Large intestine (tissue), 3 donors: ENCODE results near the gene NEIL1. TPM values are rescaled to one million over a fixed set of nuclear protein-coding genes. Genes with fewer than 3 reads are reported as not detected.
"Not testable (repeated sequence)": the region's sequence is repeated elsewhere in the genome, so short reads cannot be mapped to it uniquely, and the experiment has no call there.

Experiments
- DNase-seq, 2 donors: peaks; one replicate each; pipeline versions ENCODE4 v3.0.0 to v3.0.0-alpha.2; 2013
- H3K27ac ChIP-seq: one replicate; pipeline ENCODE4 v1.5.1; 2013; ENCODE audit warnings: low read length
- H3K27me3 ChIP-seq: 2 replicates; pipeline ENCODE4 v1.6.1; 2013; ENCODE audit warnings: low read length; ENCODE audit not compliant: control insufficient read depth, insufficient read depth
- H3K36me3 ChIP-seq: 2 replicates; pipeline ENCODE4 v1.6.1; 2013; ENCODE audit warnings: low read length; ENCODE audit not compliant: control insufficient read depth, insufficient read depth
- H3K4me1 ChIP-seq: one replicate; pipeline ENCODE4 v1.6.1; 2013; ENCODE audit warnings: low read length; ENCODE audit not compliant: control insufficient read depth, insufficient read depth
- H3K4me3 ChIP-seq: one replicate; pipeline ENCODE4 v1.5.1; 2013; ENCODE audit warnings: low read length
- H3K9me3 ChIP-seq: one replicate; pipeline ENCODE4 v1.6.1; 2013; ENCODE audit warnings: mild to moderate bottlenecking, low read depth, low read length, moderate library complexity; ENCODE audit not compliant: control insufficient read depth
- WGBS: methylation state at CpG from one replicate; pipeline ENCODE4 v1.1.5; 2013; ENCODE audit warnings: low lambda C conversion rate; ENCODE audit not compliant: insufficient coverage; 5-methylcytosine and 5-hydroxymethylcytosine counted together
- polyA plus RNA-seq: library from polyadenylated mRNA; unstranded; fragments of 120-200 nt; gene quantifications from one replicate; pipeline ENCODE4 v1.2.1, GENCODE V29; 2013

The NEIL1 gene
- polyA plus RNA-seq, 1 donor, result 44.5 TPM

- Histone ChIP-seq H3K9me3 (no peaks in the 10 kb centered on the region), H3K4me3 (no peak overlapping the region), H3K36me3 (peaks cover 41% of the 10 kb centered on the region), H3K4me1 (peaks cover 30% of the 10 kb centered on the region), H3K27me3 (no peaks in the 10 kb centered on the region), H3K27ac (peak overlapping the region; percentile 69)
- WGBS, result 60% methylated on average over 2 of the region's 4 CpGs
- no peak for DNase-seq
These were observed 33.9 kb downstream of the NEIL1 start for GRCh38 chr15:75380773-75381172.

GRCh38 chr15:75383986-75384385 is 37.1 kb downstream of the NEIL1 start:
- H3K4me1 ChIP-seq, result peaks cover 30% of the 10 kb centered on the region
- H3K27ac ChIP-seq, result peak overlapping the region; percentile 16
- no CpG with 5 or more reads among the region's 5 CpGs for WGBS
- not testable (repeated sequence) for H3K27me3 ChIP-seq, H3K4me3 ChIP-seq, H3K9me3 ChIP-seq
- H3K36me3 ChIP-seq, result peaks cover 55% of the 10 kb centered on the region
- peak in 1 of 2 donors; percentile 66 for DNase-seq

DNA sequence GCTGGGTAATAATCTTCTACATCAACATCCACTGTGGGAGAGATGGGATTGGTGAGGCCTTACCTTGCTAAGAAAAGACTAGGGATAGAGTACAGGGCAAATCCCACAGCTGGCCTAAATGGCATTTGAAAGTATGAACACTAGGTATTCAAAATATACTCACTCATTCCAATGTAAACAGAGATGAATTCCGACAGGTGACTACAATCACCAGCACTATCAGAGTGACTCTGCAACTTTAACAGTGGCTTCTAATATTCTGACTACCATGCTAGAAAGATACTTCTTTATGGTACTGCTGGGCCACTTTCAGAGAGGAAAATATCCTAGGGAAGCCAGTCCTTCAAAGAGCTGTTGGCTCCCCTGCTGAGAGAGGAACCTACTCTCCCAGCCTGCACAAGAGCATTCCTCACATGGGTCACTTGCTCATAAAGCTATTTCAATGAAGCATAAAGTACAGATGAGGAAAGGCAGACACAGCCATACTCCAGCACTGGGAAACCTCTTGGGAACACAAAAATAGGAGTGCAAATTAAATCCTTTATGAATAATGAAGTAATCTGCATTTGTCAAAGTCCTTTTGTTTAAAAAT is 43.0 kb downstream of the NEIL1 start:
- no peaks in the 10 kb centered on the region for H3K27me3 ChIP-seq
- H3K27ac ChIP-seq, result no peak overlapping the region
- no peak for DNase-seq
- peaks cover 89% of the 10 kb centered on the region for H3K36me3 ChIP-seq
- H3K4me1 ChIP-seq, result peaks cover under 1% of the 10 kb centered on the region
- no CpG with 5 or more reads among the region's 1 CpG for WGBS
- H3K9me3 ChIP-seq, result no peaks in the 10 kb centered on the region
- no peak overlapping the region for H3K4me3 ChIP-seq

GRCh38 chr15:75397494-75397893 is 50.7 kb downstream of the NEIL1 start:
- Histone ChIP-seq H3K27me3 (no peaks in the 10 kb centered on the region), H3K9me3 (no peaks in the 10 kb centered on the region), H3K27ac (no peak overlapping the region), H3K4me3 (no peak overlapping the region), H3K36me3 (peaks cover 87% of the 10 kb centered on the region), H3K4me1 (no peaks in the 10 kb centered on the region)
- no peak for DNase-seq
- WGBS, result no CpG with 5 or more reads among the region's 2 CpGs

GRCh38 chr15:75403892-75404291 is 57.1 kb downstream of the NEIL1 start:
- WGBS, result 86% methylated on average over 2 of the region's 2 CpGs
- H3K36me3 ChIP-seq, result peaks cover 74% of the 10 kb centered on the region
- no peaks in the 10 kb centered on the region for H3K4me1 ChIP-seq

More at GRCh38 chr15:75403892-75404291, 57.1 kb downstream of the NEIL1 start:
- no peak overlapping the region for H3K4me3 ChIP-seq
- H3K27me3 ChIP-seq, result no peaks in the 10 kb centered on the region
- H3K9me3 ChIP-seq, result no peaks in the 10 kb centered on the region
- no peak overlapping the region for H3K27ac ChIP-seq
- no peak for DNase-seq

Other genes starting within 250 kb of the NEIL1 start
- 17.6 TPM for gene C15orf39, start 145.2 kb upstream of the NEIL1 start, polyA plus RNA-seq
- not detected for gene GOLGA6C, start 88.7 kb upstream of the NEIL1 start, polyA plus RNA-seq
- 0.04 TPM for gene GOLGA6D, start 64.2 kb upstream of the NEIL1 start, polyA plus RNA-seq
- gene COMMD4, start 11.0 kb upstream of the NEIL1 start, polyA plus RNA-seq, result 79.9 TPM
- gene MAN2C1, start 21.6 kb downstream of the NEIL1 start, polyA plus RNA-seq, result 211 TPM
- gene SIN3A, start 104.7 kb downstream of the NEIL1 start, polyA plus RNA-seq, result 33.8 TPM
- gene PTPN9, start 232.3 kb downstream of the NEIL1 start, polyA plus RNA-seq, result 42.3 TPM